Measurements from ENCODE around the gene GSTK1.
A peak's percentile ranks its signal among the peaks of the same experiment; 100 is the strongest.

The GSTK1 gene

DNA sequence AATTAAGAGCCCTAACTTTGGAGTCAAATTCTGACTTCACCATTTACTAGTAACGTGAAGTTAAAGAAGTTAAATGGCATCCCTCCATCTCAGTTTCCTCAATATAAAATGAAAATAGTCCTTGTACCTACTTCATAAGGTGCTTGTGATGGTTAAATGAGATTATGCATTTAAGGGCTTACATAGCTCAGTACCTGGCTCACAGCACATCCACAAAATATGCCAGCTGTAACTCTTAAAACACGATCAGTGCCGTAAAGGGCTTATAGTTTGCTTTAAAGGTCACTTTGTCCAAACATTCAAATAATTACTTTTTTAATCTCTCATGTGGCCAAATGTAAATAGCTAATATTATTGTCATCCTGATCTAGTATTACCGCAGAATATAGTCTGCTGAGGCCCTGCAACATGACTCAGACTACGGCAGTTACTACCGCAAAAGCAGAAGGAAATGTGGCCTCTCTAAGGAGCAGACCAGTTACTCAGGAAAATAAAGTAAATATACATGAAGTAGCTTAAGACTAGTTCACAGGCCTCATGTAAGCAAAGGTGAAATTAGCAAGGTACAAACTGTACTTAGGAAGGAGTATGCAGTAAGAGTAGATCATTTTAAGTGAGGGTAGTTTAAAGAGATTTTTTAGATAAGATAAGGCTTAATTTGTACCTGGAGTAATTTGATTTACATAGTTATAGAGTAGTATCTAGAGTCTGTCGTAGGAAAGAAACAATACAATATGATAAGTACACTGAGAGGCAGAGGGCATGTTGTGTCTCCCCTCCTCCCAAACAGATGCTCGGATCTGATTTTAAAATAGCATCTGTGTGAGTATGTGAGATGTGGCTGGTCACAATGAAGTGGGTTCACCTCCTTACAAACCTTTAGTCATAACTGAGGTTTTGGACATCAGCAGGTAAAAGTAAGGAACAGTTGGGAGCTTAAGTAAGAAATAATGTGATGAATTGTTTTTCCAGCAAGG, 38.0 kb downstream of the GSTK1 start:
- DNase-seq = no peak

DNA sequence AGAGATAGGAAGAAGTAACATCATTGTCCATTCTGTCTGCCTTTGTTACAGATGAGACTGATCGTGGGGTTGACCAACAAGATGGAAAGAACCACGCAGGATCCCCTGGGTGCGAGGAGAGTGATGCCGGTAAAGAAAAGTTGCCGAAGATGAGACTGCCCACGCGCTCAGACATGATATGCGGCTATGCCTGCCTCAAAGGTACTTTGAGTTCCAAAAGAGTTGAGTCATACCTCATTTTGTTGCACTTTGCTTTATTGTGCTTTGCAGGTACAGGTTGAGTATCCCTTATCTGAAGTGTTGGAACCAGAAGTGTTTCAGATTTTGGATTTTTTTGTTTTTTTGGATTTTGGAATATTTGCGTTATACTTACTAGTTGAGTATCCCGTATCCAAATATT, 40.5 kb downstream of the GSTK1 start:
- DNase-seq = no peak

GRCh38 chr7:143304938-143305337, 41.7 kb downstream of the GSTK1 start:
- DNase-seq = no peak

DNA sequence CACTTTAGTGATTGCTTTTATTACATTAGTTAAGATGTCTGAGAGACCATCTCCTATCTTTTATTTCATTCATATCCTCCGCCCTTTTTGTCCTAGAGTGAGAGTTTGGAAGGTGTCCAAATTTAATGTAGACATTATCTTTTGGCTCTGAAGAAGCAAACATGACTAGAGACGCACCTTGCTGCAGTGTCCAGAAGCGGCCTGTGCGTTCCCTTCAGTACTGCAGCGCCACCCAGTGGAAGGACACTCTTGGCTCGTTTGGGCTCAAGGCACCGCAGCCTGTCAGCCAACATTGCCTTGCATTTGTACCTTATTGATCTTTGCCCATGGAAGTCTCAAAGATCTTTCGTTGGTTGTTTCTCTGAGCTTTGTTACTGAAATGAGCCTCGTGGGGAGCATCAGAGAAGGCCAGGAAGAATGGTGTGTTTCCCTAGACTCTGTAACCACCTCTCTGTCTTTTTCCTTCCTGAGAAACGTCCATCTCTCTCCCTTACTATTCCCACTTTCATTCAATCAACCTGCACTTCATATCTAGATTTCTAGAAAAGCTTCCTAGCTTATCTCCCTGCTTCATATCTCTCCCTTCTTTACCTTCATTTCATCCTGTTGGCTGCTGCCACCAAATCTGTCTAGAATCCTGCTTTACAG, 42.3 kb downstream of the GSTK1 start:
- peak; percentile 42 to 50 for DNase-seq

DNA sequence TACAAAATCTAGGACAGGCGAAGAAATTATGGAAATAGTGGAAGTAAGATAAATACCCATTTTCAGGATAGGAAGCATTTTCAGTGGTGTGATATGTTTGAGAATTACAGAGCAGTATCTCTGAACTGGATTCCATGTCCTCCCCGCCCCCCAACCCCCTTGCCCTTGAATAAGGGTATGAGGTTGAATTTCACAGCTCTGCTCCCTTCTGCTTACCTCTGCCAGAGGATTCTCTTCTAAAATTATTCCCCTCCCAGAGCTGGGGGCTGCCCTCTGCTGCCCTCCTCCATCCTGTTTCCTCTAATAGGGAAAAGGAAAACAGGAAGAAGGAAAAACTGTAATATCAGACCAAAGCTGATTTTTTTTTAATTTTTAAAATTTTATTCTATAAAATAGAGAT, 45.4 kb downstream of the GSTK1 start:
- no peak for DNase-seq

DNA sequence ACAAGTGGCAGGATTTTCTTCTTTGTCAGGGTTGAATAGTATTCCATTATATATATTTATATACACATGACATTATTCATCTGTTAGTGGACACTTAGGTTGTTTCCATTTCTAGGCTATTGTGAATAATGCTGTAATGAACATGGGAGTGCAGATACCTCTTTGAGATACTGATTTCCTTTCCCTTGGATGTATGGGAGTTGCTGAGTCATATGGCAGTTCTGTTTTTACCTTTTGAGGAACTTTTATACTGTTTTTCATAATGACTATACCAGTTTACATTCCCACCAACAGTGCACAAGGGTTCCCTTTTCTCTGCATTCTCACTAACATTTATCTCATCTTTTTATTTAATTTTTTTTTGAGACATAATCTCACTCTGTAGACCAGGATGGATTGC, 50.9 kb downstream of the GSTK1 start:
- DNase-seq = no peak

DNA sequence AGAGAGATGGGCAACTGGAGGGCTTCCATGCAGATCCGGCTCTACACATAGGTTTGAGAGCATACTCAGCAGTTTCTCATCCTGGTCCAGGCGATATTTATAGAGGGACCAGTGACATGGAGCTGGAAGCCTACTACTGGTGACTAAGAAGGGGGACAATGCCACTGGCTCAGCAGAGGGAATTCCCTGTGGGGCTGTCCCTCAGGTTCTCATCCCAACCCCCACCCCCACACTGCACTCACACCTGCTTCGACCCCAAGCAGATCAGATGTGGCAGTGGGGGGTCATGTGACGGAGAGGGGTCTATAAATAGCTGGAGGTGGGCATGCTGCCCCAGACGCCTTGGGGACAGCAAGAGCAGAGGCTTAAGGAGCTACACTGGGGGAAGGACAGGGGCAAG, 52.5 kb downstream of the GSTK1 start, which contains the start of gene CLCN1:
Gene CLCN1 (plus strand): TSS at position 336 of the 400 bp plus-strand sequence. CDS start 102 bp downstream, outside the sequence.
- DNase-seq = no peak

DNA sequence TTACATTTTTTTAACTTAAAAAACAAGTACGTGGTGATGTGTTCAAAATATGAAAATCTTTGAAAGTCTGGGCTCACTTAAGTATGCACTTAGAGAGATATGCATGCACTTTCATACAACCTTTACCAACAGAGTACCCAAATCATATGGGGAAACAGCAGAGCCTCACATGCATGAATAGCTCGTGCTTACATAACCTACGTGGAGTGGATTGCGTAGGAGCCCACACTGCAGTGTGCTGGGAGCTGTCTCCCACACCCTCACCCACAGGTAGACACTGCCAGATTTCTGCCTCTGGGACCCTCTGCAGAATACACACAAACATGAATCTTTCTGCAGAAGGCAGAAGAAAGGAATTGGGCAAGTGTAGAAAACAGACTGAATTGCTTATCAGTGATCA, 53.3 kb downstream of the GSTK1 start:
- DNase-seq = no peak

DNA sequence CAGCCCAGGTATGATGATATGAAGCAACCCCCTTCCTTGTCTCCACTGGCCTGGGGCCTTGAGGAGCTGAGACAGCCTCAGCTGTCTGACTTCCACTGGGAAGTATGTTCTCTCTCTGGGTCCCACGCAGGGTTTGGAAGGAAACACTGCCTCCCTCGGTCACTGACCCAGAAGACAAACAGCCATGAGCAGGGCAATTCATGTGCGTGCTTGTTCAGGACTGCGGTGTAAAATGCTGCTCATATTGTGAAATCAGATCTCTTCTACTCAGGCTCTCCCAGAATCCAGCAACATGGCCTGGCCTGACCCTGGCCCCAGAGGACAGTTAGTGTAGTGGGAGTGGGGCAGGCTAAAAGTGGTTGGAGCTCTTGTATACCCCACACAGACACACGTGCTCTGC, 55.4 kb downstream of the GSTK1 start:
- DNase-seq = no peak

Measured in hippocampal formation (tissue), 2 donors.